ENCODE data around the gene RIPOR1.

RIPOR1 gene

DNA sequence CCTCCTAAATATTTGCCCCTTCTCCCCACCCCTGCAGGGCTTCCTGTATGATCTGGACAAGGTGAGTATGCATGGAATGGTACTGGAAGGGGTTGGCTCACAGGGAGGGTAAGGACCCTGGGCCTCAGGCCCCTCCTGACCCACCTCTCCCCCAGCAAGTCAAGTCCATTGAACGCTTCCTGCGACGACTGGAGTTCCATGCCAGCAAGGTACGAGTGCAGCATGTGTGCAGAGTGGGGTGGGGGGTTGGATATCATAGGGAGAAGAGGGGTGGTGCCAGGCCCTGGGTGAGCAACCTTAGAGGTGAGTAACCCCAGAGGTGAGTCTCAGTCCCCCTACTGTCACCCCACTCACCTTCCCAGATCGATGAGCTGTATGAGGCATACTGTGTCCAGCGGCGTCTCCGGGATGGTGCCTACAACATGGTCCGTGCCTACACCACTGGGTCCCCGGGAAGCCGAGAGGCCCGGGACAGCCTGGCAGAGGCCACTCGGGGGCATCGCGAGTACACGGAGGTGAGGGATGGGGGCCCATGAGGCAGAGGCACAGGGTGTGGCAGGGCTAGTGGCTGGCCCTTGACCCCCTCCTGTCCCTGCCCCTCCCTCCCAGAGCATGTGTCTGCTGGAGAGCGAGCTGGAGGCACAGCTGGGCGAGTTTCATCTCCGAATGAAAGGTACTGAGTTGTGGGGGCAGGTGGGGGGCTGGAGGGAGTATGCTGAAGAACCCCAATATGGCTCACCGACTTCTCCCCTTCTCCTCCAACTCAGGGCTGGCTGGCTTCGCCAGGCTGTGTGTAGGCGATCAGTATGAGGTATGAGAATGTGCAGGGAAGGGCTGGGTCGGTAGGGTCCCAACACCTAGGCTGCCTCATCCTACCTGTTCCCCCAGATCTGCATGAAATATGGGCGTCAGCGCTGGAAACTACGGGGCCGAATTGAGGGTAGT, 11.3 kb downstream of the RIPOR1 start:
- Mint-ChIP-seq H3K9me3 (no peaks in the 10 kb centered on the region), H3K36me3 (peaks cover 26% of the 10 kb centered on the region), H3K27ac (peak overlapping the region; percentile 67), H3K27me3 (no peaks in the 10 kb centered on the region), H3K4me3 (no peak overlapping the region), H3K4me1 (peaks cover 62% of the 10 kb centered on the region)
- DNase-seq (ENCODE audit: low spot score in 2 of 2) (no peak), ATAC-seq (ENCODE audit: low read depth) (no peak)

DNA sequence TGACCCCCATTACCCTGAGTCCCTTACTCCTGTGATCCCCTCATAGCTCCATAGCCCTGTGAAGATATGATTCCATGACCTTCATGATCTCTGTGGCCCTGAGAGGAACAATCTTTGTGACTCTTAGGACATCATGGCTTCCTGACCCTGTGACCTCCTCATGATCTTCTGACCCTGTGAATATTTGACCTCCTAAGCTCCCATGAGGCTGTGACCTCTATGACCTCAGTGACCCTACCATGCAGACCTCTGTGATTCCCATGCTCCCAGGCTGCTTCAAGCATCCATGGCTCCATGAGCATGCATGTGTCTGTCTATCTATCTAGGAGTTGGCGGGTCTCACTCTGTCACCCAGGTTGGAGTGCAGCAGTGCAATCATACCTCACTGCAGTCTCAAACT, 12.1 kb downstream of the RIPOR1 start:
- peaks cover 24% of the 10 kb centered on the region for H3K36me3 Mint-ChIP-seq
- H3K27ac Mint-ChIP-seq: peak overlapping the region; percentile 10
- peaks cover 55% of the 10 kb centered on the region for H3K4me1 Mint-ChIP-seq
- H3K4me3 Mint-ChIP-seq: no peak overlapping the region
- no peaks in the 10 kb centered on the region for H3K9me3 Mint-ChIP-seq
- DNase-seq (ENCODE audit: low spot score in 2 of 2): no peak
- ATAC-seq (ENCODE audit: low read depth): no peak
- H3K27me3 Mint-ChIP-seq: no peaks in the 10 kb centered on the region

DNA sequence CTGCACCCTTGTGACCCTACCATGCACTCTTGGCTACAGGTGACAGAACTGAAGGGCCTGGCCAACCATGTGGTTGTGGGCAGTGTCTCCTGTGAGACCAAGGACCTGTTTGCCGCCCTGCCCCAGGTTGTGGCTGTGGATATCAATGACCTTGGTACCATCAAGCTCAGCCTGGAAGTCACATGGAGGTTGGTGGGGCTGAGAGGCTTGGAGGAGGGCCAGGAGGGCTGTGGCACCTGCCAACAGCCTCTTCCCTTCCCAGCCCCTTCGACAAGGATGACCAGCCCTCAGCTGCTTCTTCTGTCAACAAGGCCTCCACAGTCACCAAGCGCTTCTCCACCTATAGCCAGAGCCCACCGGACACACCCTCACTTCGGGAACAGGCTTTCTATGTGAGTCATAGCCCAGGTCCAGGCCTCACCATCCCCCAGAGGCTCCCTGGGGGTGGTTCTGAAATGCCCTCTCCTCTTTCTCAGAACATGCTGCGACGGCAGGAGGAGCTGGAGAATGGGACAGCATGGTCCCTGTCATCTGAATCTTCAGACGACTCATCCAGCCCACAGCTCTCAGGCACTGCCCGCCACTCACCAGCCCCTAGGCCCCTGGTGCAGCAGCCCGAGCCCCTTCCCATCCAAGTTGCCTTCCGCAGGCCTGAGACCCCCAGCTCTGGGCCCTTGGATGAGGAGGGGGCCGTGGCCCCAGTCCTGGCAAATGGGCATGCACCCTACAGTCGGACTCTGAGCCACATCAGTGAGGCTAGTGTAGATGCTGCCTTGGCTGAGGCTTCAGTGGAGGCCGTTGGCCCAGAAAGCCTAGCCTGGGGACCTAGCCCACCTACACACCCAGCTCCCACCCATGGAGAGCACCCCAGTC, 13.0 kb downstream of the RIPOR1 start:
- no peaks in the 10 kb centered on the region for H3K9me3 Mint-ChIP-seq
- peaks cover 26% of the 10 kb centered on the region for H3K36me3 Mint-ChIP-seq
- no peak for ATAC-seq (ENCODE audit: low read depth)
- H3K27me3 Mint-ChIP-seq: no peaks in the 10 kb centered on the region
- H3K4me3 Mint-ChIP-seq: no peak overlapping the region
- peak overlapping the region; percentile 82 for H3K27ac Mint-ChIP-seq
- no peak for DNase-seq (ENCODE audit: low spot score in 2 of 2)
- peaks cover 53% of the 10 kb centered on the region for H3K4me1 Mint-ChIP-seq

DNA sequence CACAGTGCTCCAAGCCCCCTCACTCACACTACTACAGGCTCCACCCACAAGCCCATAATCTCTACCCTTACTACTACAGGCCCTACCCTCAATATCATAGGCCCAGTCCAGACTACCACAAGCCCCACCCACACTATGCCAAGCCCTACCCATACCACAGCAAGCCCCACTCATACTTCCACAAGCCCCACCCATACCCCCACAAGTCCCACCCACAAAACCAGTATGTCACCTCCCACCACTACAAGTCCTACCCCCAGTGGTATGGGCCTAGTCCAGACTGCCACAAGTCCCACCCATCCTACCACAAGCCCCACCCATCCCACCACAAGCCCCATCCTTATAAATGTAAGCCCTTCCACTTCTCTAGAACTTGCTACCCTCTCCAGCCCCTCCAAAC, 13.8 kb downstream of the RIPOR1 start:
- ATAC-seq (ENCODE audit: low read depth): peak; percentile 74
- no peaks in the 10 kb centered on the region for H3K27me3 Mint-ChIP-seq
- peaks cover 26% of the 10 kb centered on the region for H3K36me3 Mint-ChIP-seq
- peak; percentile 56 to 74 for DNase-seq (ENCODE audit: low spot score in 2 of 2)
- H3K27ac Mint-ChIP-seq: peak overlapping the region; percentile 82
- peaks cover 56% of the 10 kb centered on the region for H3K4me1 Mint-ChIP-seq
- no peak overlapping the region for H3K4me3 Mint-ChIP-seq
- no peaks in the 10 kb centered on the region for H3K9me3 Mint-ChIP-seq

DNA sequence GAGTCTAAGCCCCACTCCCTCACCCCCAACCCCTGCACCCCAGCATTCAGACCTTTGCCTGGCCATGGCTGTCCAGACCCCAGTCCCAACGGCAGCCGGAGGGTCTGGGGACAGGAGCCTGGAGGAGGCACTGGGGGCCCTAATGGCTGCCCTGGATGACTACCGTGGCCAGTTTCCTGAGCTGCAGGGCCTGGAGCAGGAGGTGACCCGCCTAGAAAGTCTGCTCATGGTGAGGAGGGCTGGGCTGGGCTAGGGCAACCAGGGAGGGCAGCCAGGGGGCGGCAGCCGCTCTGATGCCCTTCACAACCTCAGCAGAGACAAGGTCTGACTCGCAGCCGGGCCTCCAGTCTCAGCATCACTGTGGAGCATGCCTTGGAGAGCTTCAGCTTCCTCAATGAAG, 14.4 kb downstream of the RIPOR1 start:
- Mint-ChIP-seq H3K9me3 (no peaks in the 10 kb centered on the region), H3K36me3 (peaks cover 26% of the 10 kb centered on the region), H3K4me1 (peaks cover 61% of the 10 kb centered on the region), H3K27ac (peak overlapping the region; percentile 82), H3K27me3 (no peaks in the 10 kb centered on the region), H3K4me3 (no peak overlapping the region)
- ATAC-seq (ENCODE audit: low read depth): no peak
- DNase-seq (ENCODE audit: low spot score in 2 of 2): no peak

DNA sequence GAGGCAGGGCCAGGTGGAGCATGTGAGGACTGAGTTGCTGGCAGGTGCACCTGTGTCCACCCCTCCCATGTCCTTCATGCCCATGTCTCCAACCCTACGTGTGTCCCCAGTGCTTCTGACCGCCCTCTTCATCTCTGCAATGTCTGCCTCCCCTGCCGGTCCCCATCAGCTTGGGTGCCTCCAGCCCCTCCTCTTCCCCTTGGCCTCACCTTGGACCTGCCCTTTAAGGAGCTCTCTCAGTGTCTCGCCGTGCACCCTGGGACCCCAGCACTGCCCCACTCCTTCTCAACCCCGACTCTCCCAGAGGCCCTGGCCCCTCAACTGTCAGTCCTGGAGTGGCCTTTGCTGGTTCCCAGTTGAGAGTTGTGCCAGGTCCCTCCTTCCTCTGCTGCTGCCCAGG, 15.0 kb downstream of the RIPOR1 start:
- no peaks in the 10 kb centered on the region for H3K27me3 Mint-ChIP-seq
- H3K4me1 Mint-ChIP-seq: peaks cover 66% of the 10 kb centered on the region
- peak overlapping the region; percentile 27 for H3K4me3 Mint-ChIP-seq
- no peak for DNase-seq (ENCODE audit: low spot score in 2 of 2)
- ATAC-seq (ENCODE audit: low read depth): no peak
- H3K27ac Mint-ChIP-seq: peak overlapping the region; percentile 82
- H3K36me3 Mint-ChIP-seq: peaks cover 28% of the 10 kb centered on the region
- H3K9me3 Mint-ChIP-seq: no peaks in the 10 kb centered on the region

DNA sequence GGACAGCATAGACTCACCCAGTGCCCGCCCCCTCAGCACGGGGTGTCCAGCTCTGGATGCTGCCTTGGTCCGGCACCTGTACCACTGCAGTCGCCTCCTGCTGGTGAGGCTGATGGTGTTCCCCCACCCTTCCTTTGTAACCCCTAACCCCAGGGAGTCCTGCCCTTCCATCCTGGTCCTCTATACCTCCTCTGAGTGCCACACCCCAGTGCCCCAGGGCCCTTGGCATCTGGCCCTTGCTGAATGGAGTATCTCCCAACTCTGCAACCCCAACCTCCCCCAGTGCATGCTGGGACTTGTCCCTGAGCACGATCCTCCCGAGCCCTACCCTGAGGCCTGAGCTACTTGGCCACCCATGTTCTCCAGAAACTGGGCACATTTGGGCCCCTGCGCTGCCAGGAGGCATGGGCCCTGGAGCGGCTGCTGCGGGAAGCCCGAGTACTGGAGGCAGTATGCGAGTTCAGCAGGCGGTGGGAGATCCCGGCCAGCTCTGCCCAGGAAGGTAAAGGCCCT, 15.8 kb downstream of the RIPOR1 start:
- DNase-seq (ENCODE audit: low spot score in 2 of 2) (no peak), ATAC-seq (ENCODE audit: low read depth) (no peak)
- peak overlapping the region; percentile 82 for H3K27ac Mint-ChIP-seq
- no peaks in the 10 kb centered on the region for H3K9me3 Mint-ChIP-seq
- H3K27me3 Mint-ChIP-seq: no peaks in the 10 kb centered on the region
- H3K4me3 Mint-ChIP-seq: no peak overlapping the region
- H3K36me3 Mint-ChIP-seq: peaks cover 28% of the 10 kb centered on the region
- H3K4me1 Mint-ChIP-seq: peaks cover 70% of the 10 kb centered on the region

DNA sequence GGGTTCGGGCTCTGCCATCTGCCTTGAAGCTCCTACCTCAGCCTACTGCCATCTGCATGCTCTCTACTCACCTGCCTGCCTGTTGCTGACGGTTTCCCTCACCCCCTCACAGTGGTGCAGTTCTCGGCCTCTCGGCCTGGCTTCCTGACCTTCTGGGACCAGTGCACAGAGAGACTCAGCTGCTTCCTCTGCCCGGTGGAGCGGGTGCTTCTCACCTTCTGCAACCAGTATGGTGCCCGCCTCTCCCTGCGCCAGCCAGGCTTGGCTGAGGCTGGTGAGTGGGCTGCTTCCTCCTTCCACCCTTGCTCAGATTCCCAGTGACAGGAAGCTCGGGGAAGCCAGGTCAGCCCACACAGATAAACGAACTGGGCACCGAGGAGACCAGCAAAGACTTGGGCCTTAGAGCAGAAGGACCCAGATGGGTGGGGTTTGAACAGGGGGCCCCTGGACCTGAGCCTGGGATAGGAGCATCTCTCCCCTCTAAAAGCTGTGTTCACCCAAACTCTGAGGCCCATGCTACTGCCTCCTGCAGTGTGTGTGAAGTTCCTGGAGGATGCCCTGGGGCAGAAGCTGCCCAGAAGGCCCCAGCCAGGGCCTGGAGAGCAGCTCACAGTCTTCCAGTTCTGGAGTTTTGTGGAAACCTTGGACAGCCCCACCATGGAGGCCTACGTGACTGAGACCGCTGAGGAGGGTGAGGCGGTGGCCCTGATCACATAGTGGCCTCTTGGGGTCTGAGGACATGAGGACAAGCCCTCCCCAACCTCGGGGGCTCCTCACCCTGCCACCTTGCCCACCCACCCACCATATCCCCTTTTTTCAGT, 16.4 kb downstream of the RIPOR1 start:
- peak overlapping the region; percentile 82 for H3K27ac Mint-ChIP-seq
- H3K4me3 Mint-ChIP-seq: no peak overlapping the region
- DNase-seq (ENCODE audit: low spot score in 2 of 2) (no peak), ATAC-seq (ENCODE audit: low read depth) (no peak)
- peaks cover 73% of the 10 kb centered on the region for H3K4me1 Mint-ChIP-seq
- no peaks in the 10 kb centered on the region for H3K9me3 Mint-ChIP-seq
- peaks cover 29% of the 10 kb centered on the region for H3K36me3 Mint-ChIP-seq
- no peaks in the 10 kb centered on the region for H3K27me3 Mint-ChIP-seq

DNA sequence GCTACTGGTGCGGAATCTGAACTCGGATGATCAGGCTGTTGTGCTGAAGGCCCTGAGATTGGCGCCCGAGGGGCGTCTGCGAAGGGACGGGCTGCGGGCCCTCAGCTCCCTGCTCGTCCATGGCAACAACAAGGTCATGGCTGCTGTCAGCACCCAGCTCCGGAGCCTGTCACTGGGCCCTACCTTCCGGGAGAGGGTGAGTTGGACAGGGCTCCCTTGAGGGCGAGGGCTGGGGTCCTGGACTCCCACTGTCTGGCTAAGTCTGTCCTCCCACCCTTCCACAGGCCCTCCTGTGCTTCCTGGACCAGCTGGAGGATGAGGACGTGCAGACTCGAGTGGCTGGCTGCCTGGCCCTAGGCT, 17.0 kb downstream of the RIPOR1 start:
- ATAC-seq (ENCODE audit: low read depth): no peak

DNA sequence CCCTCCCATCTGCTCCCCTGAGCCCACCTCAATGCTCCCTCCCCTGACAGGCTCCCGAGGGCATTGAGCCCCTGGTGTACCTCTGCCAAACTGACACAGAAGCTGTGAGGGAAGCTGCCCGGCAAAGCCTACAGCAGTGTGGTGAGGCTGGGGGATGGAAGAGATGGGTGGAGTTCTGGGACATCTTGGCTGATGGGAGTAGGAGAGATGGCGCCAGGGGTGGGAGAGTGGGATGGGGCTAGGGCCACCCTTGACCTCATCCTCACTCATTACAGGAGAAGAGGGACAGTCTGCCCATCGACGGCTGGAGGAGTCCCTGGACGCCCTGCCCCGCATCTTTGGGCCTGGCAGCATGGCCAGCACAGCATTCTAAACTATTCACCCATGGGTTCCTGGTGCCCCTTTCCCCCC, 17.5 kb downstream of the RIPOR1 start:
- peaks cover 26% of the 10 kb centered on the region for H3K36me3 Mint-ChIP-seq
- DNase-seq (ENCODE audit: low spot score in 2 of 2): no peak
- no peak for ATAC-seq (ENCODE audit: low read depth)
- peak overlapping the region; percentile 96 for H3K27ac Mint-ChIP-seq
- no peak overlapping the region for H3K4me3 Mint-ChIP-seq
- H3K4me1 Mint-ChIP-seq: peaks cover 70% of the 10 kb centered on the region
- no peaks in the 10 kb centered on the region for H3K9me3 Mint-ChIP-seq
- H3K27me3 Mint-ChIP-seq: no peaks in the 10 kb centered on the region

More for the DNA sequence above, 17.0 kb downstream of the RIPOR1 start:
- Mint-ChIP-seq H3K27ac (no peak overlapping the region), H3K4me3 (no peak overlapping the region), H3K4me1 (peaks cover 73% of the 10 kb centered on the region), H3K36me3 (peaks cover 29% of the 10 kb centered on the region), H3K9me3 (no peaks in the 10 kb centered on the region), H3K27me3 (no peaks in the 10 kb centered on the region)
- no peak for DNase-seq (ENCODE audit: low spot score in 2 of 2)

DNA sequence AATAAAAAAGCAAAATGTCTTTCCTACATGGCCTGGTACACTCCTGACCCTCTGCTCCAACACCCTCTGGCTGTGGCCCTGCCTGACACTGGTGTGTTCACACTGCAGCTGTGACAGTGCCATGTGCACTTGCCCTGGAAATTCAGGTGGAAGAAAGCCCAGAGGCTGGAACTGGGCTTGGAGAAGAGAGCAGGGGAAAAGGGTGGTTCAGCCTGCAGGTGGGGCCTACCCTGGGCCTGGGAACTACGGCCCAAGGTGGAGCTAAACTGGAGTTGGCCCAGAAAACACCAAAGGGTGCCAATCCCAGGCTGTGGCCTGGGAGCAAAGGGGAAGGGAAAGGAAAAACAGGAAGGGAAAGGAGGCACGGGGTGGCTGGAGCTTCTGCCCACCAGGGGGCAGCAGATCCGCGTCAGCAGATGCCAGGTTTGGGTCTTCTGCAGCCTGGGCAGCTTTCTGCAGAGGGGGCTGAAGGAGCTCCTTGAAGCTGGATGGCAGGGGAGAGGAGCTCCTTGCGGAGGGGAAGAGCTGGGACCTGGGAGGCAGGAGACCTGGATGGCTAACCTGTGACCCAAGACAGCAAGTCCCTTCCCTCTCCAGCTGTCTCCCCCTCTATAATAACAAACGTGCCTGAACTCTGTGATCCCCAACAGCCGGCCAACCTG, 18.3 kb downstream of the RIPOR1 start:
- DNase-seq (ENCODE audit: low spot score in 2 of 2) (peak; percentile 67 to 74), ATAC-seq (ENCODE audit: low read depth) (peak; percentile 30)
- Mint-ChIP-seq H3K4me3 (peak overlapping the region; percentile 79), H3K27ac (peak overlapping the region; percentile 96), H3K36me3 (peaks cover 25% of the 10 kb centered on the region), H3K9me3 (no peaks in the 10 kb centered on the region), H3K27me3 (no peaks in the 10 kb centered on the region), H3K4me1 (peaks cover 70% of the 10 kb centered on the region)

DNA sequence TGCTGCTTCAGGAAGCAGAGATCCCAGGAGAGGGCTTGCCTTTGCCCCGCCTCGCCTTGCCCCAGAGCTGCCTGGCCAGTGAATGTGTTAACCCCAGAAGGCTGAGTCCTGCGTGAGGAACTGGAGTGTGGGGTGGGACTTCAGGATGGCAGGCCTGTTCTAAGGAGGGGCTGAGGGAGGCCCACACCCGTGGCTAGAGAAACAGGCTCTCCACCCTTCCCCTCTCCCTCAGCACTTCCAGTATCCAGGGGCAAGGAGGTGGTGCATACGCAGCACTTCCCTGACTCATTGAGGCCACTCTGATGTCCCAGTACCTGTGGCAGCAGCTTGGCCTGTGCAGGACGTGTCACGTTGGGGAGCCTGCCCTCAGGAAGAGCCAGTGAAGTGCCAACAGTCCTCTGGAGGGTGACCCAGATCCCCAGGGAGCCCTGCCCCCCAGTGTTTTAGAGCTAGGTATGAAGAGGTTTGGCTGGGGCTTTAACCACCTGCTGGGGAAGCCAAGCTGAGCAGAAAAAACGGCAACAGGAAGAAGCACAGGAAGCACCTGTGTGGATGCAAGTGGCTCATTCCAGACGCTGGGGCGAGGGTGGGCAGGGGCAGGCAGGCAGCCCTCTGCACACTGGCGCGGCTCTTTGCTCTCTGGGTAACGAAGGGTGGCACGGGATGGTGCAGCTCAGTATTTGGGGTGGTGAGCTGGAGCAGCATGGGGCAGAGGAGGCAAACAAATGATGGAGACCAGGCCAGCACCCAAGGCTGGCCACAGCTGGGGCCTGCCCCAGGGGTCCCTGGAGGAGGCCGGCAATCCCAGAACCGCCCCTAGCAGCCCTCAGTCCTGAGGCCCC, 19.0 kb downstream of the RIPOR1 start:
- Mint-ChIP-seq H3K9me3 (no peaks in the 10 kb centered on the region), H3K4me1 (peaks cover 71% of the 10 kb centered on the region), H3K27ac (peak overlapping the region; percentile 96), H3K36me3 (peaks cover 20% of the 10 kb centered on the region), H3K4me3 (peak overlapping the region; percentile 79), H3K27me3 (no peaks in the 10 kb centered on the region)
- DNase-seq (ENCODE audit: low spot score in 2 of 2): peak; percentile 65 to 69
- ATAC-seq (ENCODE audit: low read depth): peak; percentile 74
